ENCODE measurements around the gene NOP9.

Gene NOP9

GRCh38 chr14:24277071-24277470 lies 22.6 kb upstream of the NOP9 start:
- DNase-seq (ENCODE audit: low read depth) = no peak

DNA sequence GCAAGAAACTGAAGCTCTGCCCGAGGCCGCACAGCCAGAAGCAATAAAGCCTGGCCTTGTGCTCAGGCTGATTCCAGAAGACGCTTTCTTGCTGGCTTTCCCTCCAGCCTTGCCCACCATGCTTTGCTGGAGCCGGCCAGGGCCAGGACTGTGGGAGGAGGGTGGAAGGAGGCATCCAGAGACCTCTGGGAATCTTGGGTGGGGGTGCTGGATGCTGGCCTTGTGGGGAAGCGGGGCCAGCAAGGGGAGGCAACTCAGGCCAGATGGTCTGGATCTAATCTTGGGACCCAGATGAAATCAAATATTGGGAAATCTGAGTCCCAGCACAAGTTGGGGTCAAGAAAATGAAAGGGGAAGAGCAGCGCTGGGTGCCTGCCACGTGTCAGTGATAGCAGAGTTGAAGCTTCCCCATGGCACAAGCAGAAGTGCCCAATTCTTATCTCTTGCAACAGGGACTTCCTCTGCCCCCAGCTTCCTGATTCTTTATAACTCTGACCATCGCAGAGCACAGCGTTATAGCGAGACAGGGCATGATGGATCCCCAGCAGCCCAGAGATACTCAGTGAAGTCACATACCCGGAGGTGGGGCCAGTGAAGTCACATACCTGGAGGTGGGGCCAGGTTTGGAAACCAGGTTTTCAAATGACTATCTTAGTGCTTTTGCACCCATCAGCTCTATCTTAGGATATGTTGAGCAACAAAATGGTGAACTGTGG lies 21.9 kb upstream of the NOP9 start:
- TF ChIP-seq CTCF (conservative IDR thresholded peaks at IDR 0.05; ENCODE audit: low read length) = no peak
- DNase-seq (ENCODE audit: low read depth) = no peak

More at GRCh38 chr14:24277071-24277470, 22.6 kb upstream of the NOP9 start:
- no peak overlapping the region for H3K4me3 ChIP-seq (ENCODE audit: low read length)
- no peak for TF ChIP-seq CTCF (conservative IDR thresholded peaks at IDR 0.05; ENCODE audit: low read length)

GRCh38 chr14:24278424-24278823 lies 21.2 kb upstream of the NOP9 start:
- TF ChIP-seq CTCF (conservative IDR thresholded peaks at IDR 0.05; ENCODE audit: low read length) = no peak
- no peak for DNase-seq (ENCODE audit: low read depth)
- no peak overlapping the region for H3K4me3 ChIP-seq (ENCODE audit: low read length)

More for the DNA sequence above, 21.9 kb upstream of the NOP9 start:
- no peak overlapping the region for H3K4me3 ChIP-seq (ENCODE audit: low read length)

GRCh38 chr14:24279301-24280186 lies 20.1 kb upstream of the NOP9 start:
- no peak for DNase-seq (ENCODE audit: low read depth)
- no peak overlapping the region for H3K4me3 ChIP-seq (ENCODE audit: low read length)
- TF ChIP-seq CTCF (conservative IDR thresholded peaks at IDR 0.05; ENCODE audit: low read length) = peak; percentile 19

GRCh38 chr14:24280797-24281460 lies 18.7 kb upstream of the NOP9 start:
- no peak overlapping the region for H3K4me3 ChIP-seq (ENCODE audit: low read length)
- TF ChIP-seq CTCF (conservative IDR thresholded peaks at IDR 0.05; ENCODE audit: low read length) = no peak
- DNase-seq (ENCODE audit: low read depth) = no peak

DNA sequence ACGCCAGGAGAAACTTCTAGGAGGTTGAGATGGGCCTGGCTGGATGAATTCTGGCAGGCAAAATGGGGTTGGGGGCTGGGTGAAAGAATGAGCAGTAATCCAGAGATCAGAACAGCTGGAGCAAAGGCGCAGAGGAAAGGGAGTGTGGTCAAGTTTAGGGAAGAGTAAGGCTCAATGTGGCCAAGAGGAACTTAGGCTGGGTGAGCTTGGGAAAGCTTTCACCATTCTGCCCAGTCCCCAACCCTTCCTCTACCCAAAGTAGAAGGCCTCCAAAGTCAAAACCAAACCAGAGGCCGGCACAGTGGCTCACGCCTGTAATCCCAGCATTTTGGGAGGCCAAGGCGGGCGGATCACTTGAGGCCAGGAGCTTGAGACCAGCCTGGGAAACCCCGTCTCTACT lies 18.0 kb upstream of the NOP9 start:
- DNase-seq (ENCODE audit: low read depth) = no peak
- no peak overlapping the region for H3K4me3 ChIP-seq (ENCODE audit: low read length)

More for the DNA sequence above, 18.0 kb upstream of the NOP9 start:
- TF ChIP-seq CTCF (conservative IDR thresholded peaks at IDR 0.05; ENCODE audit: low read length) = no peak
